HEK293T (cell line): ENCODE measurements around the gene SEMA6B.

Experiments
- FOXM1 ChIP-seq: fragments of 450-650 bp; IDR thresholded peaks from 2 replicates; pipeline ENCODE4 v1.6.1; 2017; ENCODE audit warnings: mild to moderate bottlenecking, borderline replicate concordance
- HDGF ChIP-seq: fragments of 450-650 bp; IDR thresholded peaks from 2 replicates; pipeline ENCODE4 v1.6.1; 2017; ENCODE audit warnings: antibody characterized with exemption, borderline replicate concordance
- LEF1 ChIP-seq: fragments of 450-650 bp; IDR thresholded peaks from 2 replicates; pipeline ENCODE4 v1.6.1; 2017; ENCODE audit warnings: mild to moderate bottlenecking, borderline replicate concordance
- NFRKB ChIP-seq: fragments of 450-650 bp; IDR thresholded peaks from 2 replicates; pipeline ENCODE4 v1.6.1; 2016; ENCODE audit warnings: mild to moderate bottlenecking, moderate library complexity
- PKNOX1 ChIP-seq: fragments of 450-650 bp; IDR thresholded peaks from 2 replicates; pipeline ENCODE4 v1.6.1; 2016
- SP1 ChIP-seq: fragments of 450-650 bp; IDR thresholded peaks from 2 replicates; pipeline ENCODE4 v1.6.1; 2017
- SUZ12 ChIP-seq: fragments of 450-650 bp; IDR thresholded peaks from 2 replicates; pipeline ENCODE4 v1.6.1; 2016; ENCODE audit warnings: mild to moderate bottlenecking

GRCh38 chr19:4516939-4517300, 42.6 kb downstream of the SEMA6B start:
- no peak for TF ChIP-seq FOXM1
- TF ChIP-seq SUZ12 = no peak
- TF ChIP-seq NFRKB = no peak
- no peak for TF ChIP-seq LEF1
- no peak for TF ChIP-seq SP1
- TF ChIP-seq HDGF = no peak
- no peak for TF ChIP-seq PKNOX1
